Thymus (tissue), 11 donors: Measurements from ENCODE around the gene VPS35L. TPM values are rescaled to one million over a fixed set of nuclear protein-coding genes. Genes with fewer than 3 reads are reported as not detected.
"Not testable (repeated sequence)": the region's sequence is repeated elsewhere in the genome, so short reads cannot be mapped to it uniquely, and the experiment has no call there.

Experiments
- DNase-seq, 9 donors: peaks; one replicate each; pipeline ENCODE4 v3.0.0-alpha.2; 2013; ENCODE audit warnings: low spot score in 9 of 9, low read depth in 6 of 9, missing footprints in 1 of 9
- H3K27ac ChIP-seq, 2 donors: one replicate each; pipeline ENCODE4 v1.5.1; 2013; ENCODE audit warnings: control low read depth in 1 of 2, low read depth in 1 of 2, low read length in 1 of 2, mild to moderate bottlenecking in 1 of 2, moderate library complexity in 1 of 2
- H3K27me3 ChIP-seq, 2 donors: one replicate each; pipeline ENCODE4 v1.5.1; 2013; ENCODE audit warnings: low read length in 1 of 2; ENCODE audit not compliant: control insufficient read depth in 2 of 2, insufficient read depth in 1 of 2
- H3K36me3 ChIP-seq, 2 donors: one replicate each; pipeline ENCODE4 v1.5.1; 2013; ENCODE audit warnings: low read length in 1 of 2, mild to moderate bottlenecking in 1 of 2, moderate library complexity in 1 of 2; ENCODE audit not compliant: control insufficient read depth in 2 of 2, insufficient read depth in 2 of 2
- H3K4me1 ChIP-seq, 2 donors: one replicate each; pipeline ENCODE4 v1.5.1; 2013; ENCODE audit warnings: low read length in 2 of 2; ENCODE audit not compliant: control insufficient read depth in 2 of 2, insufficient read depth in 2 of 2
- H3K4me3 ChIP-seq, 2 donors: one replicate each; pipeline ENCODE4 v1.5.1; 2013; ENCODE audit warnings: low read length in 2 of 2, control low read depth in 1 of 2, mild to moderate bottlenecking in 1 of 2
- H3K9me3 ChIP-seq, 2 donors: one replicate each; pipeline ENCODE4 v1.5.1; 2013; ENCODE audit warnings: low read length in 1 of 2, mild to moderate bottlenecking in 1 of 2; ENCODE audit not compliant: control insufficient read depth in 2 of 2, insufficient read depth in 1 of 2
- WGBS: extraction: QIAGEN DNeasy Blood & Tissue Kit; methylation state at CpG from one replicate; pipeline ENCODE4 v1.1.7; 2013; 5-methylcytosine and 5-hydroxymethylcytosine counted together
- polyA plus RNA-seq: library from polyadenylated mRNA; stranded (reverse); fragments of 200-250 nt; gene quantifications from one replicate; pipeline ENCODE4 v1.2.3, GENCODE V29; 2013
- total RNA-seq: library from RNA; stranded (reverse); fragments of 120-200 nt; gene quantifications from one replicate; pipeline ENCODE4 v1.2.4, GENCODE V29; 2013
- donor health status: healthy.

Gene VPS35L
- total and polyA plus RNA-seq, 2 donors: 19.5 to 23.7 TPM

DNA sequence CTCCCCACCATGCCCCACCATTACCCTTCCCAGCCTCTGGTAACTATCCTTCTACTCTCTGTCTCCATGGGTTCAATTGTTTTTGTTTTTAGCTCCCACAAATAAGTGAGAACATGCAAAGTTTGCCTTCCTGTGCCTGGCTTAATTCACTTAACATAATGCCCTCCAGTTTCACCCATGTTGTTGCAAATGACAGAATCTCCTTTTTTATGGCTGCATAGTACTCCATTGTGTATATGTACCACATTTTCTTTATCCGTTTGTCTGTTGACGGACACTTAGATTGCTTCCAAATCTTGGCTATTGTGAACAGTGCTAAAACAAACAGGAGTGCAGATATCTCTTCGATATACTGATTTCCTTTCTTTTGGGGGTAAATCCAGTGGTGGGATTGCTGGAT lies 109.8 kb downstream of the VPS35L start:
- H3K27me3 ChIP-seq, H3K27ac ChIP-seq, H3K9me3 ChIP-seq, H3K4me3 ChIP-seq, DNase-seq, H3K4me1 ChIP-seq: not testable (repeated sequence)
- WGBS: 98% methylated on average over 3 of the region's 3 CpGs
- peaks cover 0 to 14% of the 10 kb centered on the region in 2 donors for H3K36me3 ChIP-seq

DNA sequence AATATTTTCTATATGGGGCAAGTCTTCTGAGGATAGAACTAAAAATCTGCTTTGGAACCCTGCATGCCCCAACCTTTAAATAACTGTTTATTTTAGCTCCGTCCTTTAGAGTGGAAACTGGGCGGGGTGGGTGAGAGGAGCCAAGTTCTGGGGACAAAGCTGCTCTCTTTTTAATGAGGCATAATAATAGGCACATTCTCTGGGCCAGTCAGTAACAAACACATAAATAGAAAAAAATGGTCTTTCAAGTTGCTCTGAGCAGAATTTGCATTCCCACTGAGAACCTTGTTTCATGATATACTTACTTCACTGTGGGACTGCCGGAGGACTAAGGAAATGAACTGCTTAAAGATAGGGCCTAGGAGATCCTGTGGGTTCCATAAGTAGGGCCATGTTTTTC lies 111.0 kb downstream of the VPS35L start:
- Histone ChIP-seq H3K4me3 (no peak overlapping the region), H3K27ac (no peak overlapping the region), H3K27me3 (no peaks in the 10 kb centered on the region), H3K4me1 (no peaks in the 10 kb centered on the region), H3K9me3 (peaks cover 0 to 3% of the 10 kb centered on the region in 2 donors), H3K36me3 (peaks cover 0 to 14% of the 10 kb centered on the region in 2 donors)
- 97% methylated on average over 3 of the region's 3 CpGs for WGBS
- no peak for DNase-seq

DNA sequence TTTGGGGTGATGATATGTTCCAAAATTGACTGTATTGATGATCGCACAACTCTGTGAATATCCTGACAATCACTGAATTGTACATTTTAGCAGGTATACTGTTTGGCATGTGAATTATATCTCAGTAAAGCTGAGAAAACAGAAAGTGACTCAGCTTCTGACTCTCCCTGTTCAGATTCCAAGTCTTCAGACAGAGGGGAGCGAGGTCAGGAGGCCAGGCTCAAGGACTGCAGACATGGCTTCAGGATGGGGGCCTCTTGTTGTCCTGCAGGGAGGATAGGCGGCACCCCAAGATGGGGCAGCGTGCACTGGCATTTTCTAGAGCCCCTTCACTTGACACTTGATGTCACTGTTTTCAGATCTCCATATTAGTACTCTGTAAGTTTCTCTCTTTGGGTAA lies 116.9 kb downstream of the VPS35L start:
- 98% methylated on average over 4 of the region's 4 CpGs for WGBS
- Histone ChIP-seq H3K27me3 (no peaks in the 10 kb centered on the region), H3K4me3 (no peak overlapping the region), H3K36me3 (peaks cover 2 to 10% of the 10 kb centered on the region in 2 donors), H3K9me3 (no peaks in the 10 kb centered on the region), H3K4me1 (no peaks in the 10 kb centered on the region), H3K27ac (no peak overlapping the region)
- DNase-seq: no peak

DNA sequence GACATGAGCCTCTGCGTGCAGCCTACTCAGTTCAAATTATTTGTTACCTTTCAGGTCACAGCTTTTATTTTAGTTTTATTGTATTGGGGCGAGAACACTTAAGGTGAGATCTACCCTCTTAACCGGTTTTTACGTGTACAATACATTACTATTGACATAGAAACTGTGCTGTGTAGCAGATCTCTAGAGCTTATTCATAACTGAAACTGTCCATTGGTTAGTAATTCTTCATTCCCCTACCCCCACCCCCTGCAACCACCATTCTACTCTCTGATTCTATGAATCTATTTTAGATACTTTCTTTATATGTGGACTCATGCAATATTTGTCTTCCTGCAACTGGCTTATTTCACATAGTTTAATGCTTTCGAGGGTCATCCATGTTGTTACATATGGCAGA lies 119.0 kb downstream of the VPS35L start:
- H3K36me3 ChIP-seq: peaks cover 3 to 10% of the 10 kb centered on the region in 2 donors

DNA sequence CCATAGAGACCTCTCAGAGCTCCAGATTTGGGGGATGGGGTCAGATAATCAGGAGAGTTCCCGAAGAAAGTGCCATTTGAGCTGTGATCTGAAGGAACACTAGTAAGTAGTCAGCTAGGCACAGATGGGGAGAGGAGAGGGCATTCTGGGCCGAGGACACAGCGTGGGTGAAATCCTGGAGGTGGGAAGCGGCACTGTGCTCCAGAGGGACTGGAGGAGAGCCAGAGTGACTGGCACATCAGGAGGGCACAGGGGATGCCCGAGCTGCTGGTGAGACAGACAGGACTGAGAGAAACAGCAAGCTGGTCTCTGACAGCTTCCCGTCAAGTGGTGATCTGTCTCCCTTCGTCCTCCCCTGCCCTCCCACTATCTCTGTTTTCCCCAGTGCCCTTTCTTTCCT lies 121.9 kb downstream of the VPS35L start:
- Histone ChIP-seq H3K4me1 (no peaks in the 10 kb centered on the region), H3K27me3 (no peaks in the 10 kb centered on the region), H3K36me3 (peaks cover 3 to 4% of the 10 kb centered on the region in 2 donors), H3K9me3 (no peaks in the 10 kb centered on the region), H3K27ac (no peak overlapping the region), H3K4me3 (no peak overlapping the region)
- 91% methylated on average over 7 of the region's 7 CpGs for WGBS
- no peak for DNase-seq

More for the DNA sequence above, 119.0 kb downstream of the VPS35L start:
- DNase-seq: no peak
- Histone ChIP-seq H3K4me3 (no peak overlapping the region), H3K4me1 (no peaks in the 10 kb centered on the region), H3K27ac (no peak overlapping the region), H3K9me3 (no peaks in the 10 kb centered on the region), H3K27me3 (no peaks in the 10 kb centered on the region)
- WGBS: 98% methylated on average over 5 of the region's 5 CpGs

DNA sequence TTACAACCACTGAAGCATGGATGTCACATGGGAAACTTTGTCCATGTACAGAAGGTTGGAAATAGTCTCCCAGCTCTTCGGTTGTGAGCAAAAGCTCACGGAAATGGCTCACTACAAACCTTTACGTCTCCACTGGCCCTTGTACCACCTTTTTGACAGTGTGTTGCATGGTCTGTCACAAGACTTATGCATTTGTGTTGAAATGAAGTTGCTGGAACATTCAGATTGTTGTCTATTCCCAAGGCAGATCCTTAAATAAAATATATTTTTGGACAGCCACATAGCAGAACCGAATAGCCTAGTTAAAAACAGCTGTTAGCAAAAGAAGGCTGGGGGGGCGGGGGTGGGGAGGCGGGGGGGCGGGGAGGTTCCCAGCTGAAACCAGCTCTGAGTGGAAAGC lies 123.3 kb downstream of the VPS35L start:
- no peaks in the 10 kb centered on the region for H3K27me3 ChIP-seq
- DNase-seq: no peak
- H3K36me3 ChIP-seq: peaks cover 9 to 14% of the 10 kb centered on the region in 2 donors
- WGBS: 97% methylated on average over 7 of the region's 7 CpGs
- no peaks in the 10 kb centered on the region for H3K4me1 ChIP-seq
- no peak overlapping the region for H3K4me3 ChIP-seq
- peaks cover 0 to 2% of the 10 kb centered on the region in 2 donors for H3K9me3 ChIP-seq
- no peak overlapping the region for H3K27ac ChIP-seq

DNA sequence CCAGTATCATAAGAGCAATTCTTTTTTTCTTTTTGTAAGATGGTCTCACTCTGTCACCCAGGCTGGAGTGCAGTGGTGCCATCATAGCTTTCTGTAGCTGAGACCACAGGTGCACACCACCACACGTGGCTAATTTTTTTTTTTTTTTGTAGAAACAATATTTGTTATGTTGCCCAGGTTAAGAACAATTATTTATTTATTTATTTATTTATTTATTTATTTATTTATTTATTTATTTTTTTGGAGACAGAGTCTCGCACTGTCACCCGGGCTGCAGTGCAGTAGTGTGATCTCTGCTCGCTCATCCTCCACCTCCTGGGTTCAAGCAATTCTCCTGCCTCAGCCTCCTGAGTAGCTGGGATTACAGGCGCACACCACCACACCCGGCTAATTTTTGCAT lies 123.8 kb downstream of the VPS35L start:
- H3K36me3 ChIP-seq: peaks cover 12 to 16% of the 10 kb centered on the region in 2 donors
- not testable (repeated sequence) for H3K4me1 ChIP-seq, H3K9me3 ChIP-seq, H3K4me3 ChIP-seq, H3K27me3 ChIP-seq, H3K27ac ChIP-seq, DNase-seq
- WGBS: 97% methylated on average over 6 of the region's 6 CpGs

DNA sequence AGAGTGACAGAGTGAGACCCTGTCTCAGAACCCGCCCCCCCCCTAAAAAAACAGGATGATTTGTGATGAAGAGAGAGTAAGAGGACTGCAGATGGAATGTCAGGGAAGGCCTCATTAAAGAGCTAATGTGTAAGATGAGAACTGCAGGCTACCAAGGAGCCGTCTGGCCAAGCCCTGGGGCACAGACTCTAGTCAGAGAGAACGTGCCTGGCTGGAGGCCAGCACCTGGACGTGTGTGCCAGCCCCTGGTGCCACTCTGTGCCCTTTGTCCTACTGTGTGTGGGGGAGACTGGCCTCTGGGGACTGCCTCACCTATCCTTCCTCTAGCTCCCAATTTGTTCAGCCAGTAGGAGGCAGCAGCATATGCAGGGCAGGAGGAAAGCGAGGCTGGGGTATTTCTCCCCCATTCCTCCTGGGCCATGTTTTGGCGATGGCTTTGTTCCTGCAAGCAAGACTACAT lies 125.4 kb downstream of the VPS35L start:
- Histone ChIP-seq H3K4me3 (no peak overlapping the region), H3K4me1 (no peaks in the 10 kb centered on the region), H3K9me3 (peaks cover 0 to 2% of the 10 kb centered on the region in 2 donors), H3K27me3 (no peaks in the 10 kb centered on the region), H3K36me3 (peaks cover 12 to 18% of the 10 kb centered on the region in 2 donors), H3K27ac (no peak overlapping the region)
- DNase-seq: no peak
- WGBS: 96% methylated on average over 6 of the region's 6 CpGs

DNA sequence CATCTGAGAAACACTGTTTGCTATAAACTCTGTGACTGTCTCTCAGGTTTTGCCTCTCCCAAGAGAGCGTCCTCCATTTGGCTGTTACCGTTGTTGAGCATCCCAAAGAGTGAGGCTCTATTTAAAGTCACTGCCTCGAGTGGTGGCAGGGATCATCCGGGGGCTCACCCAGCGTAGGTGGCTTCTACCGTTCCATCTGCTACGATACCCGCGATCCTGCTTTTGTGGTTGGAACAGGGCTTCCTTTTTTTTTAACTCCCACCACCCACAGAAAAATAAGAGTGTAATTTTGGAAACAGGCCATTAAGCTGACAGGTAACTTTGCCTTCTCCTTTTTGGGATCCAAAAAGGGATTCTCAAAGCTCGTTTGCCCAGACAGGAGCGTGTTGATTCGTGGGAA lies 126.1 kb downstream of the VPS35L start:
- no peaks in the 10 kb centered on the region for H3K4me1 ChIP-seq
- no peak for DNase-seq
- H3K4me3 ChIP-seq: no peak overlapping the region
- 83% methylated on average over 12 of the region's 12 CpGs for WGBS
- peaks cover 0 to 2% of the 10 kb centered on the region in 2 donors for H3K9me3 ChIP-seq
- H3K27ac ChIP-seq: no peak overlapping the region
- no peaks in the 10 kb centered on the region for H3K27me3 ChIP-seq
- peaks cover 12 to 18% of the 10 kb centered on the region in 2 donors for H3K36me3 ChIP-seq
